SU-DHL-6 (cell line): ENCODE results near the gene UBL4A.

Source experiments
- H2AFZ ChIP-seq: fragments of 200-600 bp; sonication (generic); 2 replicates; pipeline ENCODE4 v1.6.1; 2014; ENCODE audit warnings: low read depth, mild to moderate bottlenecking, moderate library complexity, mixed read lengths, antibody characterized with exemption, low read length; ENCODE audit not compliant: severe bottlenecking
- H3F3A ChIP-seq: fragments of 200-600 bp; shearing (Covaris generic); 2 replicates; pipeline ENCODE4 v1.6.0; 2016; ENCODE audit warnings: antibody characterized with exemption, mild to moderate bottlenecking; ENCODE audit not compliant: insufficient read depth
- H3K27ac ChIP-seq: fragments of 200-600 bp; sonication (generic); 2 replicates; pipeline ENCODE4 v1.5.1; 2016; ENCODE audit warnings: low read depth, mild to moderate bottlenecking, low read length, moderate library complexity, mixed read lengths
- H3K27me3 ChIP-seq: fragments of 200-600 bp; sonication (generic), shearing (Covaris generic); 2 replicates; pipeline ENCODE4 v1.6.0; 2014; ENCODE audit warnings: mild to moderate bottlenecking, low read length
- H3K36me3 ChIP-seq: fragments of 200-600 bp; sonication (generic); 2 replicates; pipeline ENCODE4 v1.6.1; 2014; ENCODE audit warnings: mild to moderate bottlenecking, low read length, mixed read lengths
- H3K4me2 ChIP-seq: fragments of 300-600, 200-600 bp; shearing (Covaris generic), sonication (generic); 2 replicates; pipeline ENCODE4 v1.6.0; 2014; ENCODE audit warnings: low read length, low read depth, mild to moderate bottlenecking; ENCODE audit not compliant: poor library complexity, severe bottlenecking
- H3K4me3 ChIP-seq: fragments of 200-600 bp; sonication (generic); 2 replicates; pipeline ENCODE4 v1.5.1; 2014; ENCODE audit warnings: antibody characterized with exemption, low read length, mild to moderate bottlenecking, mixed read lengths; ENCODE audit not compliant: insufficient read depth, poor library complexity, severe bottlenecking
- H3K79me2 ChIP-seq: fragments of 200-600 bp; sonication (generic); 2 replicates; pipeline ENCODE4 v1.6.1; 2014; ENCODE audit warnings: mild to moderate bottlenecking, low read length, moderate library complexity; ENCODE audit not compliant: insufficient read depth
- H3K9ac ChIP-seq: fragments of 200-600 bp; sonication (generic); 2 replicates; pipeline ENCODE4 v1.7.0; 2014; ENCODE audit warnings: mild to moderate bottlenecking, low read length
- H3K9me2 ChIP-seq: fragments of 200-600 bp; sonication (generic); replicated peaks from 2 replicates; pipeline ENCODE4 v1.6.1; 2014; ENCODE audit warnings: low read length; ENCODE audit not compliant: insufficient read depth
- H3K9me3 ChIP-seq: fragments of 200-600 bp; sonication (generic); 2 replicates; pipeline ENCODE4 v1.6.1; 2014; ENCODE audit warnings: low read length, mixed read lengths; ENCODE audit not compliant: insufficient read depth
- H4K20me1 ChIP-seq: fragments of 200-600 bp; sonication (generic); 2 replicates; pipeline ENCODE4 v1.6.1; 2014; ENCODE audit warnings: low read depth, mild to moderate bottlenecking, antibody characterized with exemption, low read length, moderate library complexity, mixed read lengths
- CTCF ChIP-seq: fragments of 200-600 bp; sonication (generic); IDR thresholded peaks from one replicate; pipeline ENCODE4 v1.5.1; 2017; ENCODE audit warnings: antibody characterized with exemption, mild to moderate bottlenecking, low read length, moderate library complexity; ENCODE audit not compliant: insufficient read depth, poor library complexity, severe bottlenecking
- EZH2phosphoT487 ChIP-seq: fragments of 200-600 bp; sonication (generic), shearing (Covaris generic); conservative IDR thresholded peaks from 2 replicates; pipeline ENCODE4 v1.6.1; 2018; ENCODE audit warnings: mild to moderate bottlenecking, antibody characterized with exemption, low read length, moderate library complexity, mixed read lengths

UBL4A gene

DNA sequence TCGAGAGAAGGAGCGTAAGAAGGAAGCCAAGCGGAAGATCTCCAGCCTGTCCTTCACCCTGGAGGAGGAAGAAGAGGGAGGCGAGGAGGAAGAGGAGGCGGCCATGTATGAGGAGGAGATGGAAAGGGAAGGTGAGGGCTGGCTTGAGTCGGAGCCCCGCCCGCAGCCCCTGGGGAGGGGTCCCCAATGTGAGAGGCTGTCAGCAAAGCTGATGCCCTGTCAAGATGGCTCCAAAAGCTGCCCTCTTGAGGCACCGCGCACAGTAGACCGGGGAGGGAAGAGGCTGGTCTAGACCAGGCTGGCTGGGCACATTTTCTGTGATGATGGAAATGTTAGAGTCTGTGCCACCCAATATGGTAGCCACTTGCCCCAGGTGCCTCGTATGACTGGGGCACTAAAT is 40.0 kb downstream of the UBL4A start:
- TF ChIP-seq EZH2phosphoT487 (no peak), CTCF (no peak)
- Histone ChIP-seq H3K4me3 (no peak overlapping the region), H3K9me3 (no peaks in the 10 kb centered on the region), H3K9ac (no peak overlapping the region), H3K27me3 (no peaks in the 10 kb centered on the region), H3K9me2 (no peaks in the 10 kb centered on the region), H2AFZ (no peak overlapping the region), H3K79me2 (no peaks in the 10 kb centered on the region; the same call in 1 of the 2 replicates), H3K4me2 (no peak overlapping the region), H3K27ac (no peak overlapping the region), H4K20me1 (no peaks in the 10 kb centered on the region), H3F3A (0 out of 2 replicates have a peak, but pooled peaks cover 5% of the 10 kb centered on the region), H3K36me3 (no peaks in the 10 kb centered on the region)

- H3K27me3 ChIP-seq, result no peaks in the 10 kb centered on the region
- no peak overlapping the region for H3K9ac ChIP-seq
- no peak overlapping the region for H3K4me2 ChIP-seq
- no peaks in the 10 kb centered on the region for H3K9me2 ChIP-seq
- no peaks in the 10 kb centered on the region for H3K36me3 ChIP-seq
- no peak overlapping the region for H2AFZ ChIP-seq
- H3K9me3 ChIP-seq, result no peaks in the 10 kb centered on the region
- TF ChIP-seq CTCF (no peak), EZH2phosphoT487 (no peak)
- no peak overlapping the region for H3K27ac ChIP-seq
- H3K79me2 ChIP-seq, result no peaks in the 10 kb centered on the region; the same call in 1 of the 2 replicates
- no peak overlapping the region for H3K4me3 ChIP-seq
- 0 out of 2 replicates have a peak, but pooled peaks cover 5% of the 10 kb centered on the region for H3F3A ChIP-seq
- no peaks in the 10 kb centered on the region for H4K20me1 ChIP-seq
Observed at GRCh38 chrX:154445776-154446175, 40.6 kb downstream of the UBL4A start.

- Histone ChIP-seq H3K27ac (no peak overlapping the region), H3K27me3 (no peaks in the 10 kb centered on the region), H3K9me2 (no peaks in the 10 kb centered on the region), H3K9ac (peak overlapping the region; percentile 86), H3K4me2 (peak overlapping the region; percentile 72), H3K79me2 (no peaks in the 10 kb centered on the region; the same call in 1 of the 2 replicates), H3K4me3 (peak overlapping the region; percentile 66), H4K20me1 (no peaks in the 10 kb centered on the region), H3K36me3 (no peaks in the 10 kb centered on the region), H3K9me3 (no peaks in the 10 kb centered on the region), H3F3A (0 out of 2 replicates have a peak, but pooled peaks cover 5% of the 10 kb centered on the region), H2AFZ (no peak overlapping the region)
- TF ChIP-seq CTCF (no peak), EZH2phosphoT487 (no peak)
Observed at GRCh38 chrX:154444755-154445246, 41.6 kb downstream of the UBL4A start.
